ENCODE data around the gene HS3ST5.
"Not testable (repeated sequence)": the region's sequence is repeated elsewhere in the genome, so short reads cannot be mapped to it uniquely, and the experiment has no call there.

Gene HS3ST5

GRCh38 chr6:114218437-114219340 is 124.1 kb downstream of the HS3ST5 start:
- TF ChIP-seq EZH2phosphoT487 (IDR thresholded peaks at IDR 0.05; ENCODE audit: low read depth), result no peak
- TF ChIP-seq CTCF (IDR thresholded peaks at IDR 0.05; ENCODE audit: low read depth, low read length), result no peak
- H3K36me3 ChIP-seq (replicated peaks; ENCODE audit: low read depth, low read length), result no peaks in the 10 kb centered on the region
- H2AFZ ChIP-seq (ENCODE audit: low read depth, low read length), result no peak overlapping the region
- no peaks in the 10 kb centered on the region for H3K9me3 ChIP-seq (ENCODE audit: insufficient read depth, low read length)
- no peaks in the 10 kb centered on the region for H3K27me3 ChIP-seq (ENCODE audit: low read depth, low read length)
- no peak overlapping the region for H3K4me3 ChIP-seq (ENCODE audit: low read length)
- no peaks in the 10 kb centered on the region for H4K20me1 ChIP-seq (ENCODE audit: insufficient read depth, low read length)
- H3K9ac ChIP-seq (ENCODE audit: low read length), result no peak overlapping the region
- H3K4me2 ChIP-seq (ENCODE audit: low read length), result no peak overlapping the region
- H3K4me1 ChIP-seq (ENCODE audit: low read length), result peaks cover 9% of the 10 kb centered on the region
- H3K79me2 ChIP-seq (ENCODE audit: low read length), result no peaks in the 10 kb centered on the region
- H3K27ac ChIP-seq (ENCODE audit: low read length), result no peak overlapping the region

DNA sequence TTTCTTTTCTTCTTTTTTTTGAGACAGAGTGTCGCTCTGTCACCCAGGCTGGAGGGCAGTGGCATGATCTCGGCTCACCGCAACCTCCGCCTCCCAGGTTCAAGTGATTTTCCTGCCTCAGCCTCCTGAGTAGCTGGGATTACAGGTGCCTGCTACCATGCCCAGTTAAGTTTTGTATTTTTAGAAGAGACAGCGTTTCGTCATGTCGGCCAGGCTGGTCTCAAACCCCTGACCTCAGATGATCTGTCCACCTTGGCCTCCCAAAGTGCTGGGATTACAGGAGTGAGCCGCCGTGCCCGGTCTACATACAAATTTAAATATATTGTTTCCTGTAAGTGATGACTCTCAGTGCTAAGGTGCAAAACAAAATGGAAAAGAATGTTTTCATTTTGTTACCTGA is 124.8 kb downstream of the HS3ST5 start:
- H2AFZ ChIP-seq (ENCODE audit: low read depth, low read length); H3K4me1 ChIP-seq (ENCODE audit: low read length); H3K9ac ChIP-seq (ENCODE audit: low read length); H3K4me2 ChIP-seq (ENCODE audit: low read length); H3K4me3 ChIP-seq (ENCODE audit: low read length); H4K20me1 ChIP-seq (ENCODE audit: insufficient read depth, low read length); H3K9me3 ChIP-seq (ENCODE audit: insufficient read depth, low read length); H3K36me3 ChIP-seq (replicated peaks; ENCODE audit: low read depth, low read length); H3K79me2 ChIP-seq (ENCODE audit: low read length); H3K27ac ChIP-seq (ENCODE audit: low read length); H3K27me3 ChIP-seq (ENCODE audit: low read depth, low read length): not testable (repeated sequence)

GRCh38 chr6:114216789-114217467 is 125.9 kb downstream of the HS3ST5 start:
- no peaks in the 10 kb centered on the region for H3K36me3 ChIP-seq (replicated peaks; ENCODE audit: low read depth, low read length)
- peaks cover 9% of the 10 kb centered on the region for H3K4me1 ChIP-seq (ENCODE audit: low read length)
- H3K27me3 ChIP-seq (ENCODE audit: low read depth, low read length), result no peaks in the 10 kb centered on the region
- H3K9me3 ChIP-seq (ENCODE audit: insufficient read depth, low read length), result no peaks in the 10 kb centered on the region
- no peak overlapping the region for H3K4me3 ChIP-seq (ENCODE audit: low read length)
- no peak overlapping the region for H3K9ac ChIP-seq (ENCODE audit: low read length)
- H3K27ac ChIP-seq (ENCODE audit: low read length), result no peak overlapping the region
- no peak for TF ChIP-seq CTCF (IDR thresholded peaks at IDR 0.05; ENCODE audit: low read depth, low read length)
- no peak overlapping the region for H2AFZ ChIP-seq (ENCODE audit: low read depth, low read length)
- no peak overlapping the region for H3K4me2 ChIP-seq (ENCODE audit: low read length)
- no peaks in the 10 kb centered on the region for H3K79me2 ChIP-seq (ENCODE audit: low read length)
- H4K20me1 ChIP-seq (ENCODE audit: insufficient read depth, low read length), result no peaks in the 10 kb centered on the region

- Histone ChIP-seq H3K9ac (ENCODE audit: low read length) (no peak overlapping the region), H2AFZ (ENCODE audit: low read depth, low read length) (no peak overlapping the region), H3K36me3 (replicated peaks; ENCODE audit: low read depth, low read length) (no peaks in the 10 kb centered on the region), H3K4me2 (ENCODE audit: low read length) (no peak overlapping the region), H3K9me3 (ENCODE audit: insufficient read depth, low read length) (no peaks in the 10 kb centered on the region), H3K27ac (ENCODE audit: low read length) (no peak overlapping the region), H3K4me3 (ENCODE audit: low read length) (no peak overlapping the region), H4K20me1 (ENCODE audit: insufficient read depth, low read length) (no peaks in the 10 kb centered on the region), H3K79me2 (ENCODE audit: low read length) (no peaks in the 10 kb centered on the region), H3K27me3 (ENCODE audit: low read depth, low read length) (no peaks in the 10 kb centered on the region), H3K4me1 (ENCODE audit: low read length) (no peaks in the 10 kb centered on the region)
- no peak for TF ChIP-seq EZH2phosphoT487 (IDR thresholded peaks at IDR 0.05; ENCODE audit: low read depth)
- TF ChIP-seq CTCF (IDR thresholded peaks at IDR 0.05; ENCODE audit: low read depth, low read length), result no peak
Observed at GRCh38 chr6:114210467-114210866, 132.4 kb downstream of the HS3ST5 start.

Measured in OCI-LY3 (cell line).